H9 (cell line): ENCODE measurements around the gene VAV2. TPM values are rescaled to one million over a fixed set of nuclear protein-coding genes. Genes with fewer than 3 reads are reported as not detected.

Source experiments
- DNase-seq: peaks from one replicate; pipeline ENCODE4 v3.0.0-alpha.2; 2017
- H2AFZ ChIP-seq: one replicate; pipeline ENCODE4 v1.6.1; 2013; ENCODE audit warnings: mild to moderate bottlenecking, low read length, control low read depth, moderate library complexity
- H2AK5ac ChIP-seq: 2 replicates; pipeline ENCODE4 v1.6.1; 2013; ENCODE audit warnings: low read length, control low read depth, mixed read lengths; ENCODE audit not compliant: insufficient read length
- H2BK120ac ChIP-seq: one replicate; pipeline ENCODE4 v1.6.1; 2013; ENCODE audit warnings: low read depth, mild to moderate bottlenecking, low read length, control low read depth, inconsistent platforms; ENCODE audit not compliant: poor library complexity, severe bottlenecking
- H2BK12ac ChIP-seq: 2 replicates; pipeline ENCODE4 v1.6.1; 2013; ENCODE audit warnings: low read length, control low read depth, mixed read lengths, low read depth; ENCODE audit not compliant: insufficient read length
- H2BK15ac ChIP-seq: 2 replicates; pipeline ENCODE4 v1.6.1; 2013; ENCODE audit warnings: low read depth, low read length, control low read depth
- H2BK20ac ChIP-seq: one replicate; pipeline ENCODE4 v1.6.1; 2013; ENCODE audit warnings: low read depth, mild to moderate bottlenecking, low read length, control low read depth, inconsistent platforms; ENCODE audit not compliant: poor library complexity, severe bottlenecking
- H2BK5ac ChIP-seq: 2 replicates; pipeline ENCODE4 v1.6.1; 2013; ENCODE audit warnings: low read length, control low read depth, mixed read lengths; ENCODE audit not compliant: insufficient read length
- H3K14ac ChIP-seq: 2 replicates; pipeline ENCODE4 v1.6.1; 2013; ENCODE audit warnings: low read length, control low read depth; ENCODE audit not compliant: insufficient read depth
- H3K18ac ChIP-seq: 2 replicates; pipeline ENCODE4 v1.6.1; 2013; ENCODE audit warnings: low read depth, mild to moderate bottlenecking, mixed read lengths, low read length, control low read depth; ENCODE audit not compliant: insufficient read length
- H3K23ac ChIP-seq: 2 replicates; pipeline ENCODE4 v1.6.1; 2013; ENCODE audit warnings: low read length, control low read depth, mixed read lengths, low read depth; ENCODE audit not compliant: insufficient read length
- H3K23me2 ChIP-seq: 2 replicates; pipeline ENCODE4 v1.6.1; 2013; ENCODE audit warnings: low read depth, mild to moderate bottlenecking, mixed read lengths, low read length, control low read depth; ENCODE audit not compliant: insufficient read length, poor library complexity, severe bottlenecking
- H3K27ac ChIP-seq: 2 replicates; pipeline ENCODE4 v1.5.1; 2013; ENCODE audit warnings: low read length, control low read depth, mixed read lengths, low read depth; ENCODE audit not compliant: insufficient read length
- H3K27me3 ChIP-seq: 2 replicates; pipeline ENCODE4 v1.6.1; 2013; ENCODE audit warnings: low read length, control low read depth, inconsistent platforms; ENCODE audit not compliant: insufficient read depth
- H3K4ac ChIP-seq: 2 replicates; pipeline ENCODE4 v1.6.1; 2013; ENCODE audit warnings: low read depth, mild to moderate bottlenecking, control low read depth, inconsistent platforms, low read length, moderate library complexity
- H3K4me1 ChIP-seq: 2 replicates; pipeline ENCODE4 v1.6.1; 2013; ENCODE audit warnings: low read length, control low read depth, inconsistent platforms; ENCODE audit not compliant: insufficient read depth
- H3K4me2 ChIP-seq: 2 replicates; pipeline ENCODE4 v1.6.1; 2013; ENCODE audit warnings: low read length, control low read depth, mixed read lengths; ENCODE audit not compliant: insufficient read length, insufficient read depth
- H3K56ac ChIP-seq: 2 replicates; pipeline ENCODE4 v1.6.1; 2013; ENCODE audit warnings: low read depth, mild to moderate bottlenecking, mixed read lengths, low read length, control low read depth; ENCODE audit not compliant: insufficient read length
- H3K79me1 ChIP-seq: 2 replicates; pipeline ENCODE4 v1.6.1; 2013; ENCODE audit warnings: low read depth, mild to moderate bottlenecking, moderate library complexity, low read length, control low read depth, inconsistent platforms; ENCODE audit not compliant: insufficient read depth, poor library complexity, severe bottlenecking
- H3K79me2 ChIP-seq: 2 replicates; pipeline ENCODE4 v1.6.1; 2013; ENCODE audit warnings: low read length, control low read depth, inconsistent platforms; ENCODE audit not compliant: insufficient read depth
- H3K9ac ChIP-seq: 2 replicates; pipeline ENCODE4 v1.6.1; 2013; ENCODE audit warnings: low read length, control low read depth, mixed read lengths; ENCODE audit not compliant: insufficient read length; ENCODE audit errors: extremely low read depth
- H3K9me3 ChIP-seq: one replicate; pipeline ENCODE4 v1.6.1; 2013; ENCODE audit warnings: low read depth, low read length, inconsistent platforms; ENCODE audit not compliant: control insufficient read depth
- H3T11ph ChIP-seq: one replicate; pipeline ENCODE4 v1.6.1; 2013; ENCODE audit warnings: mild to moderate bottlenecking, low read length, control low read depth, inconsistent platforms
- H4K20me1 ChIP-seq: one replicate; pipeline ENCODE4 v1.6.1; 2013; ENCODE audit not compliant: control insufficient read depth, insufficient read length, insufficient read depth
- H4K5ac ChIP-seq: 2 replicates; pipeline ENCODE4 v1.6.1; 2013; ENCODE audit warnings: low read depth, mild to moderate bottlenecking, mixed read lengths, low read length, control low read depth; ENCODE audit not compliant: insufficient read length
- H4K8ac ChIP-seq: replicated peaks from 2 replicates; pipeline ENCODE4 v1.6.1; 2013; ENCODE audit warnings: low read length, control low read depth, mixed read lengths, low read depth; ENCODE audit not compliant: insufficient read length
- H4K91ac ChIP-seq: 2 replicates; pipeline ENCODE4 v1.6.1; 2013; ENCODE audit warnings: low read depth, mild to moderate bottlenecking, moderate library complexity, mixed read lengths, low read length, control low read depth; ENCODE audit not compliant: insufficient read length
- H3K27ac Mint-ChIP-seq, 3 experiments: 2 replicates in 2 of 3; 3 replicates in 1 of 3; pipeline ENCODE4 v1.8.0; 2020 to 2021; ENCODE audit warnings: mixed read lengths in 3 of 3, mild to moderate bottlenecking in 1 of 3, moderate library complexity in 1 of 3
- H3K27me3 Mint-ChIP-seq: 2 replicates; pipeline ENCODE4 v1.8.0; 2021; ENCODE audit warnings: low read depth, mild to moderate bottlenecking, moderate library complexity, mixed read lengths
- H3K36me3 Mint-ChIP-seq, 3 experiments: 2 replicates in 2 of 3; 3 replicates in 1 of 3; pipeline ENCODE4 v1.8.0; 2020 to 2021; ENCODE audit warnings: low read depth in 3 of 3, mixed read lengths in 3 of 3; ENCODE audit not compliant: insufficient read depth in 1 of 3
- H3K4me1 Mint-ChIP-seq, 2 experiments: 2 replicates each; pipeline ENCODE4 v1.8.0; 2020; ENCODE audit warnings: mixed read lengths in 2 of 2
- H3K4me3 Mint-ChIP-seq, 2 experiments: 2 replicates in 1 of 2; 3 replicates in 1 of 2; pipeline ENCODE4 v1.8.0; 2020 to 2021; ENCODE audit warnings: mild to moderate bottlenecking in 2 of 2, mixed read lengths in 2 of 2, moderate library complexity in 1 of 2
- H3K9me3 Mint-ChIP-seq, 2 experiments: 2 replicates in 1 of 2; 3 replicates in 1 of 2; pipeline ENCODE4 v1.8.0; 2020; ENCODE audit warnings: mild to moderate bottlenecking in 2 of 2, mixed read lengths in 2 of 2, moderate library complexity in 1 of 2
- WGBS: extraction: QIAGEN DNeasy Blood & Tissue Kit; methylation state at CpG from one replicate; pipeline ENCODE4 v1.1.7; 2013; ENCODE audit warnings: missing lambda C conversion rate, low lambda C conversion rate, mixed read lengths; ENCODE audit not compliant: insufficient read length; ENCODE audit errors: extremely low coverage; 5-methylcytosine and 5-hydroxymethylcytosine counted together
- total RNA-seq: library from RNA; stranded (reverse); gene quantifications from 2 replicates; pipeline ENCODE4 v1.2.1, GENCODE V29; 2021
- TF ChIP-seq, protein P1 (sequence below): fragments of 200-600 bp; sonication (generic); conservative IDR thresholded peaks from 3 replicates; pipeline ENCODE4 v1.8.0; 2021; ENCODE audit warnings: antibody characterized with exemption, mild to moderate bottlenecking

Gene VAV2
- total RNA-seq, 1 experiment from 2014 or later: 58.7 TPM

DNA sequence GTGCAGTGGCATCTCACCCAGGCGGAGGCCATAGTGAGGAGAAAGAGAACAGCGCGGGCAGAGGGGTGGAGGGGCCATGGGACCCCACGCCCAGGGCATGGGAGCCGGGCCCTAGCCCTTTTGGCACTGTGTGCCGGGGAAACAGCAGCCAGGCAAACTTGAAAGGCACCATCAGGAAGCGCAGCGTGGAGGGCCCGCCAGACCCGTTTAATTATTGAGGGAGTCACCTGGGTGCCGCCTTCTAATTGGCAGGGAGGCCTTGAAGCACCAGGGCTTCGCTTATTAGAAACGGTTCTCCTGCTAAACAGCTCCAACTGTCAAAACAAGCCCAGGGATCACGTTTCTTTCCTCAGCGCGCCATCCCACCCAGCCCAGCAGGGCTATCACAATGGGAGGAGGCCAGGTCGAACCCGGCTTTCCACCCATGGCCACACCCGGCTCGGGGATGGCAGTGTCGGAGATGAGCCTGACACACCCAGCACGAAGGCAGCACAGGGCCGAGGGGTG is 149.3 kb downstream of the VAV2 start:
- no peak overlapping the region for H3K23ac ChIP-seq
- Mint-ChIP-seq H3K27ac (peak overlapping the region in 1 of 3 experiments; percentile 28; a peak in 1 of 7 replicates), H3K4me3 (no peak overlapping the region), H3K4me1 (peaks cover 27 to 38% of the 10 kb centered on the region in 2 experiments), H3K27me3 (no peaks in the 10 kb centered on the region; the same call in 1 of the 2 replicates), H3K9me3 (no peaks in the 10 kb centered on the region), H3K36me3 (peaks cover 0 to 3% (median 0%) of the 10 kb centered on the region in 3 experiments; a peak in 2 of 7 replicates)
- no peak overlapping the region for H2BK20ac ChIP-seq
- no peaks in the 10 kb centered on the region; the same call in 1 of the 2 replicates for H3K79me2 ChIP-seq
- H3K27me3 ChIP-seq: no peaks in the 10 kb centered on the region
- H3K27ac ChIP-seq: no peak overlapping the region
- H4K20me1 ChIP-seq: no peaks in the 10 kb centered on the region
- no peak overlapping the region for H2BK5ac ChIP-seq
- H3K18ac ChIP-seq: no peak overlapping the region
- no peaks in the 10 kb centered on the region; the same call in 1 of the 2 replicates for H3K4me1 ChIP-seq
- no peak overlapping the region for H2BK15ac ChIP-seq
- H3K4ac ChIP-seq: no peak overlapping the region
- peaks cover 3% of the 10 kb centered on the region for H3K79me1 ChIP-seq
- H4K91ac ChIP-seq: no peak overlapping the region
- H3T11ph ChIP-seq: no peak overlapping the region
- H3K9me3 ChIP-seq: no peaks in the 10 kb centered on the region
- no peak overlapping the region; the same call in 1 of the 2 replicates for H3K14ac ChIP-seq
- no peak overlapping the region for H3K4me2 ChIP-seq
- no peak overlapping the region for H2AFZ ChIP-seq
- H2BK120ac ChIP-seq: no peak overlapping the region
- no peak overlapping the region for H2AK5ac ChIP-seq
- no peak overlapping the region for H4K8ac ChIP-seq
- H2BK12ac ChIP-seq: no peak overlapping the region
- no CpG with 5 or more reads among the region's 23 CpGs for WGBS
- H3K56ac ChIP-seq: no peak overlapping the region
- TF ChIP-seq, protein P1, sequence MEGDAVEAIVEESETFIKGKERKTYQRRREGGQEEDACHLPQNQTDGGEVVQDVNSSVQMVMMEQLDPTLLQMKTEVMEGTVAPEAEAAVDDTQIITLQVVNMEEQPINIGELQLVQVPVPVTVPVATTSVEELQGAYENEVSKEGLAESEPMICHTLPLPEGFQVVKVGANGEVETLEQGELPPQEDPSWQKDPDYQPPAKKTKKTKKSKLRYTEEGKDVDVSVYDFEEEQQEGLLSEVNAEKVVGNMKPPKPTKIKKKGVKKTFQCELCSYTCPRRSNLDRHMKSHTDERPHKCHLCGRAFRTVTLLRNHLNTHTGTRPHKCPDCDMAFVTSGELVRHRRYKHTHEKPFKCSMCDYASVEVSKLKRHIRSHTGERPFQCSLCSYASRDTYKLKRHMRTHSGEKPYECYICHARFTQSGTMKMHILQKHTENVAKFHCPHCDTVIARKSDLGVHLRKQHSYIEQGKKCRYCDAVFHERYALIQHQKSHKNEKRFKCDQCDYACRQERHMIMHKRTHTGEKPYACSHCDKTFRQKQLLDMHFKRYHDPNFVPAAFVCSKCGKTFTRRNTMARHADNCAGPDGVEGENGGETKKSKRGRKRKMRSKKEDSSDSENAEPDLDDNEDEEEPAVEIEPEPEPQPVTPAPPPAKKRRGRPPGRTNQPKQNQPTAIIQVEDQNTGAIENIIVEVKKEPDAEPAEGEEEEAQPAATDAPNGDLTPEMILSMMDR: no peak
- H3K23me2 ChIP-seq: no peaks in the 10 kb centered on the region
- no peak overlapping the region for H4K5ac ChIP-seq
- no peak overlapping the region for H3K9ac ChIP-seq
- no peak for DNase-seq
